IMR-90 (cell line): ENCODE measurements around the gene C11orf97.

Experiments
- BHLHE40 ChIP-seq: fragments of 150-350 bp; IDR thresholded peaks from 2 replicates; pipeline ENCODE4 v1.6.1; 2016; ENCODE audit warnings: mild to moderate bottlenecking, low read depth, low read length
- CEBPB ChIP-seq: IDR thresholded peaks from 2 replicates; pipeline ENCODE4 v1.6.1; 2012; ENCODE audit warnings: low read depth, low read length, improper control_type of control experiment
- CHD1 ChIP-seq: IDR thresholded peaks from 2 replicates; pipeline ENCODE4 v1.6.1; 2012; ENCODE audit warnings: low read depth, low read length, improper control_type of control experiment
- CTCF ChIP-seq: conservative IDR thresholded peaks from 2 replicates; pipeline ENCODE4 v1.5.1; 2012; ENCODE audit warnings: mild to moderate bottlenecking, low read depth, low read length, improper control_type of control experiment
- ELK1 ChIP-seq: fragments of 150-350 bp; IDR thresholded peaks from 2 replicates; pipeline ENCODE4 v1.6.1; 2016; ENCODE audit warnings: low read depth, mild to moderate bottlenecking, low read length, moderate library complexity, borderline replicate concordance
- MAFK ChIP-seq: IDR thresholded peaks from 2 replicates; pipeline ENCODE4 v1.6.1; 2012; ENCODE audit warnings: low read depth, low read length, improper control_type of control experiment
- MAZ ChIP-seq: IDR thresholded peaks from 2 replicates; pipeline ENCODE4 v1.6.1; 2012; ENCODE audit warnings: low read depth, mild to moderate bottlenecking, low read length, improper control_type of control experiment, moderate library complexity, borderline replicate concordance
- MXI1 ChIP-seq: IDR thresholded peaks from 2 replicates; pipeline ENCODE4 v1.6.1; 2012; ENCODE audit warnings: low read depth, mild to moderate bottlenecking, low read length, moderate library complexity, borderline replicate concordance
- POLR2A ChIP-seq: IDR thresholded peaks from 2 replicates; pipeline ENCODE4 v1.6.1; 2012; ENCODE audit warnings: mild to moderate bottlenecking, low read depth, low read length
- RAD21 ChIP-seq: IDR thresholded peaks from 2 replicates; pipeline ENCODE4 v1.6.1; 2012; ENCODE audit warnings: low read length, improper control_type of control experiment
- RFX5 ChIP-seq: IDR thresholded peaks from 2 replicates; pipeline ENCODE4 v1.8.0; 2012; ENCODE audit warnings: low read depth, mild to moderate bottlenecking, low read length, moderate library complexity
- SMC3 ChIP-seq: fragments of 150-350 bp; IDR thresholded peaks from 2 replicates; pipeline ENCODE4 v1.6.1; 2016; ENCODE audit warnings: low read depth, mild to moderate bottlenecking, antibody characterized with exemption, low read length, moderate library complexity
- USF2 ChIP-seq: fragments of 150-350 bp; IDR thresholded peaks from 2 replicates; pipeline ENCODE4 v1.6.1; 2017; ENCODE audit warnings: mild to moderate bottlenecking, antibody characterized with exemption, low read length, low read depth

GRCh38 chr11:94494126-94494680 lies 18.1 kb upstream of the C11orf97 start:
- no peak for TF ChIP-seq ELK1
- TF ChIP-seq CTCF: no peak
- TF ChIP-seq POLR2A: no peak
- no peak for TF ChIP-seq USF2
- no peak for TF ChIP-seq RFX5
- no peak for TF ChIP-seq MXI1
- TF ChIP-seq CHD1: no peak
- TF ChIP-seq RAD21: no peak
- no peak for TF ChIP-seq MAFK
- TF ChIP-seq CEBPB: no peak
- TF ChIP-seq BHLHE40: no peak
- TF ChIP-seq MAZ: no peak
- TF ChIP-seq SMC3: no peak
